HG02588 (cell line): ENCODE measurements around the gene MYO5A.
"Not testable (repeated sequence)": the region's sequence is repeated elsewhere in the genome, so short reads cannot be mapped to it uniquely, and the experiment has no call there.

Source experiments
- ATAC-seq: cut with Tn5 transposase; IDR thresholded peaks from one replicate; pipeline ENCODE4 v1.9.1; 2021; ENCODE audit warnings: mild to moderate bottlenecking, moderate library complexity; ENCODE audit not compliant: unreplicated experiment

Gene MYO5A

GRCh38 chr15:52546031-52546751, 17.5 kb upstream of the MYO5A start:
- ATAC-seq = no peak

GRCh38 chr15:52540374-52541012, 11.8 kb upstream of the MYO5A start:
- ATAC-seq = no peak

- no peak for ATAC-seq
These were observed 8.8 kb upstream of the MYO5A start for GRCh38 chr15:52537459-52537858.

GRCh38 chr15:52532427-52532826, 3.7 kb upstream of the MYO5A start:
- no peak for ATAC-seq

DNA sequence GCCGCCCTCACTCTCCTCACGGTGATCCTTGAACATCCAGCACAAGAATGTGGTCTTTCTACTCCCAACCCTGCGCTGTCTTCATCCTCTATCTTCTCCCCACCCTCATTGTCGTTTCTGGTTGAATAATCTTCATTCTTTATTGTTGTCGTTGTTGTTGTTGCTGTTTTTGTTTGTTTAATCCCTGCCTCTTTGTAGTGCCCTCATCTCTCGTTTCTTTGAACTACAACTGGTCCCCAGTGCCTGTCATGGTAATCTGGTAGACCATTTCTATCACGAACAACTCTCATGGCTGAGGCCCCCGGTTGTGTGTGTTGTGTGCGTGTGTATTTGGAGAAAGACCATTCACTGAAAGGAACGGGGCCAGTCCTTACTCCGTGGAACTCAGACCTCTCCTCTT, 1.3 kb upstream of the MYO5A start:
- ATAC-seq = no peak

DNA sequence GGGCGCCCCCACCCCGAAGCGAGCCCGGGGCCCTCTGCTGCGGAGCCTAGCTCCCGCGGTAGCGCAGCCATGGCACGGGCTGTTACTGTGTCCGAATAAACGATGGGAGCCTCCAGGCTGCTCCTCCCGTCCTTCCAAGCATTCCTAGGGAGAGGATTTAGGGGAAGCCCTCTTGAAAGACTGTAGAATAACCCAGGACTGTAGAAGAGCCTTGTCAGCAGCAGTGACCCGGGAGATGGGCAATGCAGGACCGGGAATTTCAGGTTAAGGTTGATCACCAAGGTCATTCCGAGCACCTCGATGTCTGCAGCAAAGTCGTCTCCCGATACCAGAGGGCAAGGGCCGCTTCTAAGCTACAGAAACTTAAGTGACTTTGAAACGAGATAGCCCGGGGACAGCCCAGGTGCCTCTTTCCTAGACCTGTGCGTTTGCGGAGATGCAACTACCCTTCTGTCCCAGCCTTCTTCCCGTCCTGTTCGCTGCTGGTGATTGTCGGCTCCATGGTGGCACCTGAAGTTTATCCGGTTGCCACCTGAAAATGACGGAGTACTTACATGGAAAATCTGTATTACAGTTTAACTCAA, 753 bp upstream of the MYO5A start:
- no peak for ATAC-seq

- ATAC-seq = no peak
These were observed 643 bp downstream of the MYO5A start for GRCh38 chr15:52527911-52528563.

DNA sequence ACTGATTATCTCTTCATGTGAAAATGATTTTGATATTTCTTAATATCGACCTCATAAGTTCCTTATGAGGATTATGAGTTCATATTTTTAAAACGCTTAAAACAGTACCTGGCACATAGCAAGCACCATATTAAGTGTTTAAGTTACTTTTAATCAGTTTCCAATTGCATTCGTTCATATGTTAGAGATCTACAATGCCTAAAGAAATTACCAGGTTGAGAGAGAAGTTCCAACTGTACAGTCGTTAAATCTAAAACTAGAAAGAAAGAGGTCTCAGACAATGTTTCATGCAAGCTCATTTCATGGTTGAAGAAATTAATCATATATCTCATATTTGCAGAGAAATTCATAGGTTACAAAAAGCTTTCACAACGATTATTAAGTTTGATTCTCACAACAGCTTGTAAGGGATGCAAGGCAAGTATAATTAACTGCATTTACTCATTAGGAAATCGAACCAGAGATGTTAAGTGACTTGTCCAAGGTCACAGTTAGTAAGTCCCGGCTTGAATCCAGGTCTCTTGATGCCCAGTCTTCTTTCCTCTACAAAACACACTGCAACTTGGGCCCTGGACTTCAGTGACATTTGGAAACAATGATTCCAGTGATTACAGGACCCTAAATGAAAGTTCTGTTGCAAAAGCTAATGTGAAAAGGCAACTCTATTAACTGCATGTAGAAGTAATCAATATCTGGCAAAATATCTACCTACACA, 1.3 kb downstream of the MYO5A start:
- no peak for ATAC-seq

DNA sequence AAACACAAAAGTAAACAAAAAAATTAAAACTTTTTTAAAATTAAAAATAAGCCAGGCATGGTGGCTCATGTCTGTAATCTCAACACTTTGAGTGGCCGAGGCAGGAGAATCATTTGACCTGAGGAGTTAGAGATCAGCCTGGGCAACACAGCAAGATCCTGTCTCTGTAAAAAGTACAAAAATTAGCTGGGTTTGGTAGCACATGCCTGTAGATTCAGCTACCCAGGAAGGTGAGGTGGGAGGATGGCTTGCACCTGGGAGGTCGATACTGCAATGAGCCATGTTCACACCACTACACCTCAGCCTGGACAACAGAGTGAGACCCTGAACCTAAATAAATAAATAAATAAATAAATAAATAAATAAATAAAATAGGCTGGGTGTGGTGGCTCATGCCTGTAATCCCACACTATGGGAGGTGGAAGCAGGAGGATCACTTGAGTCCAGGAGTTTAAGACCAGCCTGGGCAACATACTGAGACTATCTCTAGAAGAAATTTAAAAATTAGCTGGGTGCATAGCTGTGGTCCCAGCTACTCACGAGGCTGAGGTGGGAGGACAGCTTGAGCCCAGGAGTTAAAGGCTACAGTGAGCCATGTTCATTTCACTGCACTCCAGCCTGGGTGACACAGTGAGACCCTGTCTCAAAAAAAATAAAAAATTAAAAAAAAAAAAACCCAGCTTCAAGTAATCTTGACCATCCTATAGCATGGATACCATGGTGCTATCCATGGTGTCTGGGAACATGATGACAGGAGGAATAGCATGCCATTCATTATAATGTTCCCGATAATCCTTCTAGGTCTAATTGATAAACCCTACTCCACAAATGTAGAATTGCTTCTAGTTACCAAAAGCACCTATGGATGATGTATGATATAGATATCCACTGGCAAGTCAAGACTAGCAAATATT, 4.2 kb downstream of the MYO5A start:
- ATAC-seq = no peak

- ATAC-seq = no peak
These were observed 5.0 kb downstream of the MYO5A start for GRCh38 chr15:52523647-52524046.

GRCh38 chr15:52523192-52523591, 5.5 kb downstream of the MYO5A start:
- no peak for ATAC-seq

GRCh38 chr15:52521682-52522081, 7.0 kb downstream of the MYO5A start:
- ATAC-seq = no peak

GRCh38 chr15:52520421-52520820, 8.3 kb downstream of the MYO5A start:
- ATAC-seq = no peak

DNA sequence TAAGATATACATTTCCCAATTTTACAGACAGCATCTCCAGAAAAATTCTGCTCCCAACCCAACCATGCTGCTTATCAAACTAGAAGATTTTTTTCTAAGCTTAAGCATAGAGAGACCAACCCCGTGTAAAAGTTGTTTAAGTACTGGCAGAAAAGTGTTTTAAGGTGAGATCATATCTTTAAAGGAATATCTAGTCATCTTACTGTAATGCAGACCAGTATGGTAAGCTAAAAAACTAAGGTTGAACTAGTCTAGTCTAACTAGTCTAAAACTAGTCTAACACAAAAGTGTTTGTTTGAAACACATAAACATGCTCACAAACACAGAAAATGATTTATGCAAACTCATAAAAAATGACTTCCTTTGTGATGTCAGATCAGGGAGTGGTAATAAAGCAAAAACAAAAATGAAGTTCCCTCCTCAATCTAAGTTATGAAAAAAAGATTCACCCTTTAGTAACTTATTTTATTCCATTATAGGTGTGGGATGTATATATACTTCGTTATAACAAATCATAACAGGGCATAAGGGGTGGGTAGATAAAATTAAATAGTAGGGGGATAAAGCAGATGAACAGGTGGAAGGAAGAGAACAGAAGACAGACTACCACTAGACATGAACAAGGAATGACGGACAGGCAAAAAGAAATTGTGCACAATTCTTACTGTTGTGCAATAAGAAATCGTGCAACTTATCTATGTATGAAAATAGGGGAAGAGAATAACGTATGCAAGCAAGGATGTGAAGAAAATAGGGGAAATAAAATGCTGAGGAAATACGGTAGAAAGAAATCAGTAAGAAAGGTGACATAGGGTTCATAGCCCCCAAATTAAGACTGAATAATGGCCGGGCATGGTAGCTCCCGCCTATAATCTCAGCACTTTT, 10.0 kb downstream of the MYO5A start:
- no peak for ATAC-seq

DNA sequence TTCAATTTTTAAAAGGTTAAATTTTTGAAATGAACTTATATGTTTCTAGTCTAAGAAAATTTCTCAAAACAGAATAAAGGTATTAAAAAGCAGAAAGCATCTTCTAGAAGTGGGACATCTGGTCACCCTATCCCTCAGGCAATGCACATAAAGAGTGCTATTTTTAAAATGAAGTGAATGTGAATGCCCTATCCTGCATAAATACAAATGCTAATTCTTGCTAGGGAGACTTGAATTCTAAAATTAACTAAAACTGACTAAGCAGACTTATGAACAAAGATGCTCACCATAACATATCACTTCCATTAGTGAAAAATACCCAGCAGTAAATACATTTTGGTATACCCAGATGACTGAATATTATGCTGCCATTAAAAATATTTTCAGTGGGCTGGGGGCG, 11.7 kb downstream of the MYO5A start:
- no peak for ATAC-seq

- ATAC-seq = no peak
These were observed 13.3 kb downstream of the MYO5A start for GRCh38 chr15:52515343-52515742.

GRCh38 chr15:52514482-52514881, 14.2 kb downstream of the MYO5A start:
- no peak for ATAC-seq

GRCh38 chr15:52512869-52513268, 15.8 kb downstream of the MYO5A start:
- ATAC-seq = not testable (repeated sequence)

GRCh38 chr15:52511084-52511483, 17.6 kb downstream of the MYO5A start:
- ATAC-seq = no peak
